WTC11 (cell line): ENCODE measurements around the gene P2RY11. TPM values are rescaled to one million over a fixed set of nuclear protein-coding genes. Genes with fewer than 3 reads are reported as not detected.

Experiments used
- ATAC-seq: fragments of 200-7000 bp; cut with Tn5 transposase; 2 replicates; pipeline ENCODE4 v1.10.0; 2021; ENCODE audit warnings: mild to moderate bottlenecking, moderate library complexity
- CTCF ChIA-PET: fragments of 300-600 bp; sonication (Branson Sonifier 250); formaldehyde crosslinking; loops from one replicate; lab custom pipeline; 2021; ENCODE audit warnings: antibody characterized with exemption; lab: Charles Lee
- POLR2A ChIA-PET: fragments of 350-600 bp; sonication (Branson Sonifier 250); formaldehyde crosslinking; loops from one replicate; lab custom pipeline; 2021; ENCODE audit warnings: antibody characterized with exemption; lab: Charles Lee
- DNase-seq: peaks from one replicate; pipeline ENCODE4 v3.0.0; 2021; ENCODE audit warnings: low spot score
- H3K27ac Mint-ChIP-seq: 2 replicates; pipeline ENCODE4 v1.8.0; 2021; ENCODE audit warnings: mixed read lengths
- H3K27me3 Mint-ChIP-seq: 2 replicates; pipeline ENCODE4 v1.8.0; 2021; ENCODE audit warnings: low read depth, mild to moderate bottlenecking, moderate library complexity, mixed read lengths
- H3K36me3 Mint-ChIP-seq: 2 replicates; pipeline ENCODE4 v1.8.0; 2021; ENCODE audit warnings: mixed read lengths
- H3K4me1 Mint-ChIP-seq: 2 replicates; pipeline ENCODE4 v1.8.0; 2022; ENCODE audit warnings: mixed read lengths
- H3K4me3 Mint-ChIP-seq: 2 replicates; pipeline ENCODE4 v1.8.0; 2021; ENCODE audit warnings: mild to moderate bottlenecking, moderate library complexity, mixed read lengths
- H3K9me3 Mint-ChIP-seq: 2 replicates; pipeline ENCODE4 v1.8.0; 2021; ENCODE audit warnings: mixed read lengths
- ELF4 ChIP-seq: sonication (generic); formaldehyde crosslinking; IDR thresholded peaks from 2 replicates; pipeline ENCODE4 v1.8.1; 2022; ENCODE audit warnings: low read depth, mild to moderate bottlenecking, moderate library complexity, missing genetic modification reagents
- ETV6 ChIP-seq: sonication (generic); formaldehyde crosslinking; IDR thresholded peaks from 2 replicates; pipeline ENCODE4 v1.8.1; 2022; ENCODE audit warnings: mild to moderate bottlenecking, missing genetic modification reagents
- JUN ChIP-seq: sonication (generic); formaldehyde crosslinking; IDR thresholded peaks from 2 replicates; pipeline ENCODE4 v1.8.0; 2023; ENCODE audit warnings: mild to moderate bottlenecking, missing genetic modification reagents
- MLX ChIP-seq: sonication (generic); formaldehyde crosslinking; IDR thresholded peaks from 2 replicates; pipeline ENCODE4 v1.8.1; 2023; ENCODE audit warnings: mild to moderate bottlenecking, missing genetic modification reagents, moderate library complexity
- MYBL2 ChIP-seq: sonication (generic); formaldehyde crosslinking; IDR thresholded peaks from 2 replicates; pipeline ENCODE4 v1.8.1; 2023; ENCODE audit warnings: mild to moderate bottlenecking, moderate library complexity, missing genetic modification reagents
- NFATC4 ChIP-seq: fragments of 250-450 bp; sonication (Bioruptor Pico); IDR thresholded peaks from 2 replicates; pipeline ENCODE4 v1.9.0; 2021; ENCODE audit warnings: mild to moderate bottlenecking
- NFYB ChIP-seq: sonication (generic); formaldehyde crosslinking; conservative IDR thresholded peaks from 2 replicates; pipeline ENCODE4 v1.8.0; 2022; ENCODE audit warnings: low read depth, missing genetic modification reagents
- RELA ChIP-seq: sonication (generic); formaldehyde crosslinking; IDR thresholded peaks from 2 replicates; pipeline ENCODE4 v1.8.1; 2022; ENCODE audit warnings: missing genetic modification reagents, mild to moderate bottlenecking, borderline replicate concordance
- RORB ChIP-seq: fragments of 250-450 bp; sonication (Bioruptor Pico); IDR thresholded peaks from 2 replicates; pipeline ENCODE4 v1.9.0; 2021; ENCODE audit warnings: mild to moderate bottlenecking
- SMAD3 ChIP-seq: sonication (generic); formaldehyde crosslinking; IDR thresholded peaks from 2 replicates; pipeline ENCODE4 v1.8.0; 2022; ENCODE audit warnings: missing genetic modification reagents, mild to moderate bottlenecking, borderline replicate concordance
- STAT6 ChIP-seq: sonication (generic); formaldehyde crosslinking; conservative IDR thresholded peaks from 2 replicates; pipeline ENCODE4 v1.8.1; 2023; ENCODE audit warnings: mild to moderate bottlenecking, low read depth, missing genetic modification reagents, moderate library complexity
- TP53 ChIP-seq: sonication (generic); formaldehyde crosslinking; IDR thresholded peaks from 2 replicates; pipeline ENCODE4 v1.8.1; 2023; ENCODE audit warnings: mild to moderate bottlenecking, missing genetic modification reagents
- ZBTB43 ChIP-seq: sonication (generic); formaldehyde crosslinking; IDR thresholded peaks from 2 replicates; pipeline ENCODE4 v1.8.1; 2023; ENCODE audit warnings: mild to moderate bottlenecking, missing genetic modification reagents
- ZNF121 ChIP-seq: sonication (generic); formaldehyde crosslinking; IDR thresholded peaks from 2 replicates; pipeline ENCODE4 v1.8.0; 2023; ENCODE audit warnings: missing genetic modification reagents
- ZNF263 ChIP-seq: sonication (generic); formaldehyde crosslinking; IDR thresholded peaks from 2 replicates; pipeline ENCODE4 v1.8.1; 2022; ENCODE audit warnings: low read depth, mild to moderate bottlenecking, moderate library complexity, missing genetic modification reagents
- ZNF281 ChIP-seq: sonication (generic); formaldehyde crosslinking; IDR thresholded peaks from 2 replicates; pipeline ENCODE4 v1.8.0; 2023; ENCODE audit warnings: mild to moderate bottlenecking, missing genetic modification reagents
- ZNF317 ChIP-seq: sonication (generic); formaldehyde crosslinking; IDR thresholded peaks from 2 replicates; pipeline ENCODE4 v1.8.1; 2023; ENCODE audit warnings: low read depth, mild to moderate bottlenecking, moderate library complexity, missing genetic modification reagents, borderline replicate concordance
- ZNF416 ChIP-seq: fragments of 250-450 bp; sonication (Bioruptor Pico); IDR thresholded peaks from 2 replicates; pipeline ENCODE4 v1.9.0; 2021; ENCODE audit warnings: mild to moderate bottlenecking, inconsistent platforms
- ZNF671 ChIP-seq: fragments of 250-450 bp; sonication (Bioruptor Pico); IDR thresholded peaks from 2 replicates; pipeline ENCODE4 v1.8.0; 2021; ENCODE audit warnings: mild to moderate bottlenecking
- total RNA-seq: library from RNA; stranded (reverse); gene quantifications from 3 replicates; pipeline ENCODE4 v1.2.3, GENCODE V29; 2021

The P2RY11 gene
- total RNA-seq, 1 experiment from 2014 or later = 21.0 TPM

GRCh38 chr19:10086591-10087192 lies 24.8 kb upstream of the P2RY11 start (continued):
- TF ChIP-seq NFATC4 (no peak), TP53 (CRISPR knock-in tag) (no peak), MLX (CRISPR knock-in tag) (no peak), ZNF416 (CRISPR knock-in tag) (no peak), NFYB (CRISPR knock-in tag) (no peak)

GRCh38 chr19:10087296-10088061 lies 24.0 kb upstream of the P2RY11 start:
- Mint-ChIP-seq H3K27me3 (peaks cover 23% of the 10 kb centered on the region), H3K4me1 (peaks cover 8% of the 10 kb centered on the region; the same call in 1 of the 2 replicates), H3K27ac (no peak overlapping the region), H3K36me3 (peaks cover 8% of the 10 kb centered on the region), H3K4me3 (peak overlapping the region; percentile 85), H3K9me3 (no peaks in the 10 kb centered on the region)
- POLR2A ChIA-PET = interaction anchor here (0.6 kb wide), 1 partner anchor 191 kb away, joined by 4 read pairs; no protein-coding TSS in a partner anchor
- DNase-seq (no peak), ATAC-seq (no peak)
- CTCF ChIA-PET = no interaction called here
- TF ChIP-seq ELF4 (CRISPR knock-in tag) = no peak
- TF ChIP-seq ZBTB43 (CRISPR knock-in tag) = no peak
- TF ChIP-seq JUN (CRISPR knock-in tag) = no peak
- no peak for TF ChIP-seq SMAD3
- TF ChIP-seq RELA (CRISPR knock-in tag) = no peak
- TF ChIP-seq RORB (CRISPR knock-in tag) = no peak
- TF ChIP-seq STAT6 = no peak
- TF ChIP-seq ZNF416 (CRISPR knock-in tag) = no peak
- no peak for TF ChIP-seq ZNF671 (CRISPR knock-in tag)
- TF ChIP-seq ZNF281 = no peak
- TF ChIP-seq NFATC4 = no peak
- TF ChIP-seq ZNF263 (CRISPR knock-in tag) = no peak
- no peak for TF ChIP-seq ETV6
- TF ChIP-seq ZNF121 = no peak
- TF ChIP-seq MYBL2 = no peak
- no peak for TF ChIP-seq ZNF317 (CRISPR knock-in tag)
- TF ChIP-seq, all 79 proteins: peak for 0
